HG03520 (cell line): ENCODE results near the gene SMIM3.
"Not testable (repeated sequence)": the region's sequence is repeated elsewhere in the genome, so short reads cannot be mapped to it uniquely, and the experiment has no call there.

Experiments
- ATAC-seq: cut with Tn5 transposase; IDR thresholded peaks from one replicate; pipeline ENCODE4 v1.9.1; 2021; ENCODE audit warnings: mild to moderate bottlenecking, moderate library complexity; ENCODE audit not compliant: unreplicated experiment

SMIM3 gene, protein sequence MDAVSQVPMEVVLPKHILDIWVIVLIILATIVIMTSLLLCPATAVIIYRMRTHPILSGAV

DNA sequence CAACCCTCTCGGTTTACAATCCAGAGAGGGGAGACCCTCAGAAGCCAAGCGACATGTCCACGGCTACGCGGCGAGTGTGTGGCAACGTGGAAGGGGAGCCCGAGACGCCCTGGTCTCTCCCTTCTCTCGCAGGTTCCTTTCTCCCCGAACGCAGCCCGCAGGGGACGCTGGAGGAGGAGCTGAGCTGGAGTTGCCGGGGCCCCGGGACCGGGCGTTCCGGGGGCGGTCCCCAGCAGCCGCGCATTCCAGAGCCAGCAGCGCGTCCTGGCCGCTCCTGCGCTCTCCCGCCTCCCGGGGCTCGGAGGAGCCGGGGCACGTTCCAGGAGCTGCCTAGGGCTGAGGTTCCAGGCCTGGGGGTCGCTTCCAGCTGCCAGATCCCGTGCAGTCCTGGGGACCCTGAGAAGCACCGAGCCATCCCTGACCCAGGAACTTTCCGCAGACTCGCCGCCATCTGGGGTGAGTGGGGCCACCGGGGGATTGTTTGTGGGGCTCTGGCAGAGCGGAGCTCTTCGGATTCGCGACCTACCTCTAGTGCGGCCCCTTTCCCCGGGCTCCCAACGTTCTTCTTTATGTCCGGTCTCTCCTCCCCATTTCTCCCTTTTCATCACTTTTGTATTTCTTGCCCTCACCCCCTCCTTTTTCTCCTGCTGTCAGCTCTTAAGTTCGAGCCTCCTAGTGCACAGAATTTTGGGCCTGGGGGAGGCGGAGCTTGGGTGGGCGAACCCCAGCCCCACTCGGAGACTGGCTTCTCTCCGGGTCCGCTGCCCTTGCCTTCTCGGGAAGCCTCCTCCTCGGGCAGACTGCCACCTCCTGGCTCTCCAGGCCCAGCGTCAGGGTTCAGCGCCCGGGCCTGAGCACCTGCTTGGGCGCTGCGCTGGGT lies at the start of gene SMIM3:
Gene SMIM3, plus strand, starts transcription at position 241 of the 880 bp plus-strand sequence. CDS start 16,684 bp downstream, outside the sequence.
- no peak for ATAC-seq

DNA sequence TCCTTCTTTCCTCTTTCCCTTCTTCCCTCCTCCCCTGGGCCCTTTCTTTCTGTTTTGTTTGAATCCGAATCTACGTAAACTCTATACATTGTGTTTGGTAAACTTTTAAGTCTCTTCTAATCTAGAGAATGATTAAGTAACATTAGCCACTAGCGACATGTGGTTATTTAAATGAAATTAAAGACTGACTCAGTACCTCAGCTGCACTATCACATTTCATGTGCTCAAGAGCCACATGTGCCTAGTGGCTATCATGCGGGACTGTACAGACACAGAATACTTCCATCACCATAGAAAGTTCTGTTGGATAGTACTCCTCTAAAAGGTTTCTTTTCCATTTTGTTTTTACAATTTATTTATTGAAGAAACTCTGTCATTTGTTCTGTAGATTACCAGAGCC lies 48.7 kb upstream of the SMIM3 start:
- ATAC-seq: no peak

DNA sequence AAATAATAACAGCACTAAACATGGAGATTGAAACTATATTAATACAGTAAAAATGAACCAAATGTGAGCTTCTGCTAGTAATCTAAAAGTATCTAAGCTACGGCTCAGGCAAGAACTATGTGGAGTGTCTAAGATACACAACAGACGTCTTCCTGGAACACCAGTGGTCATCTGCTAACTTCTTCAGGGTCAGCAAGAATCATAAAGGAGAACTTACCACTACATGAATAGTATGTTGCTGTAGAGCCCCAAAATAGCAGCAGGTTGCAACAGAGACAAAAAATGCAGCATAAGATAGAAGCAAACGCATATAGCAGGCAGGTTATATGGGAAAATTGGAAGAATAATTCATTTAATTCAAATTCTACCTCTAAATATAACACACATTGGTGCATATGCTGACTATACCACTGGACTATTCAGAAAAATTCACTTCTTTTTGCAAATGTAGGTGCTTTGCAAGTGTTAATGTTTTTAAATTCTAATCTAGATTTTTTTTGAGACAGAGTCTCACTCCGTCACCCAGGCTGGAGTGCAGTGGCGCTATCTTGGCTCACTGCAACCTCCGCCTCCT lies 46.8 kb upstream of the SMIM3 start:
- ATAC-seq: no peak

DNA sequence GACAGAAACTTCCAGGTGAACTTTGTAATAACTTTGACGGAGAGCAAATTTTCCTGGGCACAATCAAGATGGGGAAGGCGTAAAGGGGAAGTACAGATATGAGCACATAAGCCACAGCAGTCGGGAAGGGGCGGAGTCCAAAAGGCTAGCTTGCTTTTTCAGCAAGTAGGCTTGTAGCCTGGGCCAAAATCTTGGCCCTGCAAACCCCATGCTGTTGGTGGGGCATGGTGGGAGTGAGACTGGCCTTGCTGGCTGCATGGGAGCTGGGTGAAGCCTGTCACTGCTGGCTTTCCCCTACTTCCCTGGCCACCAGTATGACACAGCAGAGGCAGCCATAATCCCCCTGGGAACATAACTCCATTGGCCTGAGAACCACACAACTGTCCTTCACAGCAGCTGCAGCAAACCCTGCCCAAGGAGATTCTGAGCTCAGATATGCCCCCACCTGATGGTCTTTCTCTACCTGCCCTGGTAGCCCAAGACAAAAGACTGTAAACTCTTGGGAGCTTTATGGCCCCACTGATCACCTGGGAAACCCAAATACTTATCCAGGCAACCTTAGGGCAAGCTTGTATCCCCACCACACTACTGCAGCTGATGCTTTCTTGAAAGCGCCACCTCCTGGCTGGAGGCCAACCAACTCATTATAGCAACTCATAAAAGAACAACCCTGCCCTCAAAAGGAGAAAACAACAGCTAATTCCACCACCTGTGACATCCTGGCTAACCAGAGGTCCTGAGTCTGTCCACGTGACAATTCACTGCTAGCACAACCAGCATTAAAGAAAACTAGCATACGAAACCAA lies 43.8 kb upstream of the SMIM3 start:
- no peak for ATAC-seq

DNA sequence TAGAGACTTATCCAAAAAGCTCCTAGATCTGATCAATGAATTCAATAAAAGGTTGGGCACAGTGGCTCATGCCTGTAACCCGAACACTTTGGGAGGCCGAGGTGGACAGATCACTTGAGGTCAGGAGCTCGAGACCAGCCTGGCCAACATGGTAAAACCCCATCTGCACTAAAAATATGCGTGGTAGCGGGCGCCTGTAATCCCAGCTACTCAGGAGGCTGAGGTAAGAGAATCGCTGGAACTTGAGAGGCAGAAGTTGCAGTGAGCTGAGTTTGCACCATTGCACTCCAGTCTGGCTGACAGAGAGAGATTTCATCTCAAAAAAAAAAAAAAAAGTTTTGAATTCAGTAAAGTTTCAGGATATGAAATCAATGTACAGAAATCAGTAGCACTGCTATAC lies 39.7 kb upstream of the SMIM3 start:
- no peak for ATAC-seq

DNA sequence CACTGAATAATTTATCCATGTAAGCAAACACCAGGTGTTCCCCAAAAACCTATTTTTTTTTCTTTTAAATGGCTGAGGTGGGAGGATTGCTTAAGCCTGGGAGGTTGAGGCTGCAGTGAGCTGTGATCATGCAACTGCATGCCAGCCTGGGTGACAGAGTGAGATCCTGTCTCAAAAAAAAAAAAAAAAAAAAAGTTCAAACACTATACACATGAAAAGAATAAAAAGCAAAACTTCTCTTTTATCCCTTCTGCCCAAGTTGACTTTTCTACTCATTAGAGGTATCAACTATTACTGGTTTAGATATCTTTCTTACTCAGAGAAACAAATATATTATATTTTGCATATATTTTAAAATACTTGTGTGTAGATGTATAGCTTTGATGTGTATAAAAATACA lies 37.6 kb upstream of the SMIM3 start:
- no peak for ATAC-seq

DNA sequence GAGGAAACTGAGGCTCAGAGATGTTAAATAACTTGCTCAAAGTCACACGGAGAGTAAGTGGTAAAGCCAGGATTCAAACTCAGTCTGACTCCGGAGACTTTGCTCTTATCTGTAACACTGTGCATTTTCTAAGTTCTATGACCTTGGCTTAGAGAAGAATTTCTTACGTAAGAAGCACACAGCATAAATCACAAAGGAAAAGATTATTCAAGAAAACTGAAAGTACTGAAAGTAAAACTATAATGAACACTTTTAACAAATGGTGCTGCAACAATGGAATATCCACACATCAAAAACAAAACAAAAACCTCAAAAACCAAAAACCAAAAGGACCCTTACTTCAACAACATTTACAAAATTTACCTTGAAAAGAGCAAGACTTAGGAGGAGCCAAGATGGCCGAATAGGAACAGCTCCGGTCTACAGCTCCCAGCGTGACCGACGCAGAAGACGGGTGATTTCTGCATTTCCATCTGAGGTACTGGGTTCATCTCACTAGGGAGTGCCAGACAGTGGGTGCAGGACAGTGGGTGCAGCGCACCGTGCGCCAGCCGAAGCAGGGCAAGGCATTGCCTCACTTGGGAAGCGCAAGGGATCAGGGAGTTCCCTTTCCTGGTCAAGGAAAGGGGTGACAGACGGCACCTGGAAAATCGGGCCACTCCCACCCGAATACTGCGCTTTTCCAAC lies 36.0 kb upstream of the SMIM3 start:
- ATAC-seq: not testable (repeated sequence)

DNA sequence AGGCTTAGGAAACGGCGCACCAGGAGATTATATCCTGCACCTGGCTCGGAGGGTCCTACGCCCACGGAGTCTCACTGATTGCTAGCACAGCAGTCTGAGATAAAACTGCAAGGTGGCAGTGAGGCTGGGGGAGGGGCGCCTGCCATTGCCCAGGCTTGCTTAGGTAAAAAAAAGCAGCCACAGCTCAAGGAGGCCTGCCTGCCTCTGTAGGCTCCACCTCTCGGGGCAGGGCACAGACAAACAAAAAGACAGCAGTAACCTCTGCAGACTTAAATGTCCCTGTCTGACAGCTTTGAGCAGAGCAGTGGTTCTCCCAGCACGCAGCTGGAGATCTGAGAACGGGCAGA lies 35.4 kb upstream of the SMIM3 start:
- not testable (repeated sequence) for ATAC-seq

DNA sequence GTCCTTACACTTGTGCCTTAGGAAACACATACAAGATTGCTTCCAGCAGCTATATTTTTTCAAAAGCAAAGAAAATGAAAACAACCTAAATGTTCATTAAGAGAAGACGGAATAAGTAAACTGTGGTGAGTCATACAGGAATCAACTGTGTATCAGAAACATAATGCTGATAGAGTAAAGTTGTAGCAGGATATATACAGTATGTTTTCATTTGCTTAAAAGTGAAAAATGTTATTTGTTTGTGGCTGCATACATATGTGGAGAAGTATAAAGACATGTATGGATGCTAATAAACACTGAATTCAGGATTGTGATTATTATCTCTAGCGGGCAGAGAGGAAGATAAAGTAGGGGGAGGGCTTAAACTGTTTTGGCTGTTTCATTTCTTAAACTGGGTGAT lies 28.1 kb upstream of the SMIM3 start:
- no peak for ATAC-seq

DNA sequence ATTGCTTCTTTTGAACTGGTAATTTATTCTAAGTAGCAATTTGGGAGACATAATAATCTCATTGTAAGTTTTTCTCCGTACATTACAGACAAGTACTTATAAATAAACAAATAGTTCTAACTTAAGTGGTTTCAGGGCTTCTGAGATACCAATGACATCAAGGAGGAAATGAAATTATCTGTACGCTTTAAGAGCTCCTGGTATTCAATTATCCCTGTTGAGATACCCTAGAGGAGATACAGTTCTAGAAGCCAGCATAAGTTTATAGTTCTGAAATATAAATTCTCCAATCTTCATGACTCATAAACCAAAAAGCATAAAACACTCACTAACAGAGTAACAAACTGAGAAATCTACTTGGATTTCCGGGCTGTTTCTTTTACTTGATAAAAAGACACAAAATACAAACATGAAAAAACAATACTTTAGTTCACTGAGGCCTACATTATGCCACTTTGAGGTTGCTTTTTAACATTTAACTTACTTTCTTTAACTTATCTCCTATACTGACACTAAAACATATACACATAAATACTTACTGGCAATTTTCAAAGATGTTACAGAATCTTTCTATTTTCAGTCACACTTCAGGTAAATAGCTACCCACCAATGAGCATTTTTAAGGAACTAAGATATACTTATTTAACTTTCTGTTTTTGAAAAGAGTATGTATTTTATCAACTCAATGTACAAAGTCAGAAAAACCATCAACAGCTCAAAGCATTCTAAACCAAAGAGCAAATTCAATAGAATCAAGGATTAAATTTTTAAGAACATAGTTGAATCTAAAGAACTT lies 27.3 kb upstream of the SMIM3 start:
- no peak for ATAC-seq

DNA sequence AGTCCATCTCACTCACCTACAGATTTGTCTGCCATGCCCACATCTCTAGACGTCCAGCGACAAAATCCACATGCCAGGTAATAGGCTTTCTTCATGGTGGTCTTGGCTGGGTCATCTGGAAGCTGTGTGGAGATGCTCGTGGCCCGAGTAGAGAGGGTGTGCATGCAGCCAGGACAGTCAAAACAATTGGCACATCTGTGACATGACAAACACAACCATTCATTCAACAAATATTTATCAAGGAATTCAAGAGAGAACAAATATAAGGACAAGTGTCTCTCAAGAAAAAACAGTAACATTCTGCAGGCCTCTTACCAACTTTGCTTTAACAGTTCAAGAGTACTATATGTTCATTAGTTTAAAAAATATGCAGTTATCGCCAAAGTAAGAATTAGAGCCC lies 25.1 kb upstream of the SMIM3 start:
- ATAC-seq: no peak

DNA sequence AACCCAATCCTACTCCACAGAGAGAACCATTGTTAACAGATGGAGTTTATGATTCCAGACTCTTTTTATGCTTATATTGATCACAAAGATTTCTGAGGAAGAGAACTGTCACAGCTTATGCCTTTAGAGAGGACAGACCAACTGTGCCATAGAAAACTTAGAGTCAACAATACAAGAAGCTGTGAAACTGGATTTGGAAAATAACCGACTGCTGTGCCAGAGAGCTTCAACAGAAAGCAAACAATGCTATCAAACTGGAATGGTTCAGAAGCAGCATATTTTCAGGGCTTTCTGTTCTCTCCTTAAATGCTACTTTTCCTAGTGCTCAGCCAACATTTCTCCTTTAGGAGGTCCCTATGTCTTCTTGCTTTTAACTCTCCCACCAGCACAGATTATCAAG lies 24.7 kb upstream of the SMIM3 start:
- no peak for ATAC-seq

DNA sequence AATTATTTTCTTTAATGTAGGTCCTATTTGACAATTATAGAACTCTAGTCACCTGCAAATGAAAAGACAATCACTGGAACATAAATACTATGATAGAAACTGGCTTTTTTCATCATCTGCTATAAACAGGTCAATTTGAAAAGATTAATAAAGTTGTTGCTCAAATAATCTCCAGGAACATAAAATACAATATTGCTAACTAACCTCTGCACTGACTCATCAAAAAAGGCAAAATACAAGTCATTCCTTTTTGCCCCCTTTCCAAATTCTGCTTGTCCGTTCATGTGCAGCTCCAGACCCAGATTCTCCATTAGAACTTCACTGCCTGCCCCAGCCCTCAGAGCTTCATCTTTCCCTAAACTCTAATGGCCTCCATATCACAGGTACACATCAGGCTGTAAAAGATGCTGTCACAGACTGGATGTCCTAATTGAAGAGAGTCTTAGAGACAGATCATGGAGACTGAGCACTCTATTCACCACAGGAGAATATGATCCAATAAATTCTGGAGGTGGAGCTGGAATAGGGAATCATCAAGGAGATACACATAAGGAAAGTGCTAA lies 21.4 kb upstream of the SMIM3 start:
- ATAC-seq: no peak

DNA sequence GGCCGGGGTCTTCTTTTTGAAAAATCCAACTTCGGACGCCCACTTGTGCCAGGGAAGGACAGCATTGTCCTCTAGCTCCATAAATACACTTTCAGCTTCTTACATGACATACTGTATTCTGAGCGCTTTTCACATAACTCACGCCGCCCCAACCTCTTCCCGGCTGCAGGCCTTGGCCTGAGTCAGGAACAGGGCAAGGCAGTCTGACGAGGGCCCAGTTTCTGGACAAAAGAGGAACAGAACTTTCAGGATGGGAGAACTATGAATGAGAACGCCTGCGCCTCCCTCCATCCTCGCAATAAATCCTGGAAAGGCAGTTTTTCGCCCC lies 20.4 kb upstream of the SMIM3 start:
- peak; percentile 11 for ATAC-seq

DNA sequence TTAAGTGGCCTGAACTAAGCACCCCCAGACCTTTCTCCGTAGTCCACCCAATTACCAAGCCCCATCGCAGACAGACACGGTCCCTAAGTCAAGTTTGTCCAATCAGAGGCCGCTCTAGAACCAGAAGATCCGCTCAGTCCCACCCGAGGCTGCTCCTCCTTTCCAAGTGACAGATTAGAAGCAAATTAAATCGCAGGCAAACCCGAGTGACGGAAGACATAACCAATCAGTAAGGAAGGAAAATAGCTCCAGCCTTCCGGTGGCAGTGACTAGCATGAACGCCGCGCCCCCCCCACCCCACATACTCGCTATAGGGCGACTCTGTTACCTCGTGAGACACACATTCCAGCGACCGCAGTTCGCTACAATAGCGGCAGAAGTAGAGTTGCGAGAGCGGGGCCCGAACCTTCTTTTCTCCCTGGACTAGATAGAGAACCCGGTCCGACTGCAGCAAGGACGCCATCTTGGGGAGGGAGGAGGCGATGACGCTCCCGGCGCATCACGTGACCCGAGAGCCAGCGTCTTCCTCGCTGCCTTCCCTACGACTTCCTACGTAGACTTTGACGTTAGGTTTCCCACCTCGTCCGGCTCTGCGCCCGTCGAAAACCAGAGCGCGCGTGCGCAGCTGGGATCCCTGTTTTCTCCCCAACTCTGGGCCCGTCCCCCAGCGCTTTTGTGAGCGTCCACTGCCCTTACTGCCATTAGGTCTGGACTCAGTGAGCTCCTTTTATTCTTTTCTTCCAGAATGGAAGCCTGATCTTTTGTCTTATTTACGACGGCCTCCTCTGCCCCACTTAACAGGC lies 19.8 kb upstream of the SMIM3 start, which contains the start of gene DCTN4:
Gene DCTN4, minus strand, starts transcription at position 487 of the 803 bp plus-strand sequence. Its CDS starts 24 bp downstream, at position 463.
- ATAC-seq: peak; percentile 96

DNA sequence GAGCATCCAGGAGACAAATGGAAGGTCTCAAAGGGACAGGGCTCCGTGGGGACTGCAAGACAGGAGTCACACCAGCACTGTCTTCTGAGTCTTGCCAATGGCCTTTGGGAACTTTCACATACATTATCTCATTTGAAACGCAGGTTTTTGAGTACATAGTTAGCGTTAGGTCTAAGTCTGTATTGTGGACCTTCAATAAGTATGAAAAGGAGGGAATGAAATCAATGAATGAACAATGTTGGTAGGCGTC lies 19.3 kb upstream of the SMIM3 start:
- ATAC-seq: no peak

DNA sequence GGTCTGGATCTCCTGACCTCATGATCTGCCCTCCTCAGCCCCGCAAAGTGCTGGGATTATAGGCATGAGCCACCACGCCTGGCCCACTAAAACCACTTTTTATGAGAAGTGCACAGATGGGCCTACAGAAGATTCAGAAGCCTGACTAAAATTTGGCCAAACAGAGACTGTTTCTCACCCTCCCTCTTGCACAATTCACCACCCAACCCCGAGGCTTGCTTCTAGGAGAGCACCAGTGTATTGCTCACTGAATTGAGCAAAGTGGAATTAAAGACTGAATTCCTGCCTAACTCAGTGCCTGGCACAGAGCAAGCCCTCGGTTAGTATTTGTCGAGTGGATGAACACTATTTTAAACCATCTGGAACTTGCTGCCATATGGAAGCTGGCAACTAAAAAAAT lies 16.3 kb upstream of the SMIM3 start:
- ATAC-seq: no peak

DNA sequence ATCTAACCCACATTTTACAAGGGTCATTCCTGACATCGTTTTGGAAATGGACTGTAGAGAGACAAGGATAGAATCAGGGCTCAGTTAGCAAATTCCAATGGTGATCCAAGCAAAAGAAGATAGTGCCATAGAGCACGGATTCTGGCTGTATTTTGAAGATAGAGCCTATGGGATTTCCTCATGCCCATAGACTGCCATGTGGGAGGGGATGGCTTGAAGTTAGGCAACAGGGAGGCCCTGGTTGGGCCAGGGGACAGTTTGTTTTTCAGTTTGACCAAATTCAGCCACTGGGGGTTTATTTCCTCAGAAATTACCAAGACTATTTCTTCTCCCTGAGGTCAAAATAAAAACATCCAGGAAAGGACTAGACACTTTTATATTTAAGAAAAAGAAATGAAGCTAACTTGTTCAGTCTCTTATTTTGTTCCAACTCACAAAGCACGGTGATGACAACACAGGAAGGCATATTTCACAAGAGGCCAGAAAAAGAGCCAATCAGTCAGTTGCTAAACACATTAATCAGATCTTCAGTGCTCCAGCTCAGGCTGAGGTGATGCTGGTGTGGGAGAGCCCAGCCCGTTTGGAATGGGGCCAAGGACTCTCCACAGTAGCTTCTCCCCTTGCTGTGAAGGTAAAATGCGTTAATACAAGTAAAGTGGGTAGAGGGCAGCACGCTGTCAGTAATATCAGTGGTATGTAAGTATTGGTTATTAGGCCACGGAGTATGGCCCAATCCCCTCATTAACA lies 15.4 kb upstream of the SMIM3 start:
- ATAC-seq: no peak

DNA sequence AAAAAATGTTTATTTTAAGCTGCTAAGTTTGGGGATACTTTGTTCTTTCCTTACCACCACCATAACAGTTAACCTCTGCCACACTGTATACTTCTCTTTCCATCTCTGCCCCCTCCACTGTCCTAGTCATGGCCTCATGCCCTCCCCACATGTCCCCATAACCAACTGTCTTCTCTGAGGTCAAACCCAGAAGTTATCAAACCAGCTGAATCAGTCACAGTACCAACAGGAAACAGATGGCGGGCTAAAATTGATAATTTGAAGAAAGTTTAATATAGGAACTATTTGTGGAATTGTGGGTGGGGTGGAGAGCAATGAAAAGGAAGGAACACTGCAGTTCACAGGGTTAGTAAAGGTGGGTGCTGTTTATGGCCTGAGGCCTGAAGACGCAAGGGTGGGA lies 14.0 kb upstream of the SMIM3 start:
- ATAC-seq: no peak
